ENCODE results near the gene KCNIP4. TPM values are rescaled to one million over a fixed set of nuclear protein-coding genes. Genes with fewer than 3 reads are reported as not detected.

Gene KCNIP4
- total RNA-seq, 1 donor from 2014 or later, result 0.39 TPM

DNA sequence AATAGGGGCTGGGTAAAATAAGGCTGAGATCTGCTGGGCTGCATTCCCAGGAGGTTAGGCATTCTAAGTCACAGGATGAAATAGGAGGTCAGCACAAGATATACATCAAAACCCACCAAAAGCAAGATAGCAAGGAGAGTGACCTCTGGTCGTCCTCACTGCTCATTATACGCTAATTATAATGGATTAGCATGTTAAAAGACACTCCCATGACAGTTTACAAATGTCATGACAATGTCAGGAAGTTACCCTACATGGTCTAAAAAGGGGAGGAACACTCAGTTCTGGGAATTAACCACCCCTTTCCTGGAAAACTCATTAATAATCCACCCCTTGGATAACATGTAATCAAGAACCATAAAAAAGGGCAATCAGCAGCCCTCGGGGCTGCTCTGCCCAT, 403.6 kb downstream of the KCNIP4 start:
- H3K9ac ChIP-seq, result no peak overlapping the region
- H3K4me1 ChIP-seq, result no peaks in the 10 kb centered on the region
- H3K4me3 ChIP-seq, result no peak overlapping the region
- no peak overlapping the region for H3K27ac ChIP-seq
- H3K79me2 ChIP-seq (ENCODE audit: low read depth), result no peaks in the 10 kb centered on the region
- Mint-ChIP-seq H3K4me1 (peaks cover 15% of the 10 kb centered on the region), H3K27me3 (ENCODE audit: insufficient read depth, low read depth) (peaks cover 4% of the 10 kb centered on the region), H3K36me3 (no peaks in the 10 kb centered on the region), H3K27ac (no peak overlapping the region), H3K9me3 (no peaks in the 10 kb centered on the region), H3K4me3 (no peak overlapping the region)
- no peak overlapping the region for H3K4me2 ChIP-seq
- no peaks in the 10 kb centered on the region for H3K9me3 ChIP-seq (ENCODE audit: low read depth)
- H2AFZ ChIP-seq (replicated peaks), result no peak overlapping the region
- no peak for TF ChIP-seq EZH2phosphoT487 (IDR thresholded peaks at IDR 0.05)
- TF ChIP-seq, protein P1, sequence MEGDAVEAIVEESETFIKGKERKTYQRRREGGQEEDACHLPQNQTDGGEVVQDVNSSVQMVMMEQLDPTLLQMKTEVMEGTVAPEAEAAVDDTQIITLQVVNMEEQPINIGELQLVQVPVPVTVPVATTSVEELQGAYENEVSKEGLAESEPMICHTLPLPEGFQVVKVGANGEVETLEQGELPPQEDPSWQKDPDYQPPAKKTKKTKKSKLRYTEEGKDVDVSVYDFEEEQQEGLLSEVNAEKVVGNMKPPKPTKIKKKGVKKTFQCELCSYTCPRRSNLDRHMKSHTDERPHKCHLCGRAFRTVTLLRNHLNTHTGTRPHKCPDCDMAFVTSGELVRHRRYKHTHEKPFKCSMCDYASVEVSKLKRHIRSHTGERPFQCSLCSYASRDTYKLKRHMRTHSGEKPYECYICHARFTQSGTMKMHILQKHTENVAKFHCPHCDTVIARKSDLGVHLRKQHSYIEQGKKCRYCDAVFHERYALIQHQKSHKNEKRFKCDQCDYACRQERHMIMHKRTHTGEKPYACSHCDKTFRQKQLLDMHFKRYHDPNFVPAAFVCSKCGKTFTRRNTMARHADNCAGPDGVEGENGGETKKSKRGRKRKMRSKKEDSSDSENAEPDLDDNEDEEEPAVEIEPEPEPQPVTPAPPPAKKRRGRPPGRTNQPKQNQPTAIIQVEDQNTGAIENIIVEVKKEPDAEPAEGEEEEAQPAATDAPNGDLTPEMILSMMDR (IDR thresholded peaks at IDR 0.05), result no peak
- no peak for TF ChIP-seq EZH2 (IDR thresholded peaks at IDR 0.05)
- H3F3A ChIP-seq (ENCODE audit: low read depth), result no peaks in the 10 kb centered on the region
- no peaks in the 10 kb centered on the region for H4K20me1 ChIP-seq (ENCODE audit: low read depth)
- DNase-seq (ENCODE audit: low spot score), result no peak
- H3K36me3 ChIP-seq, result no peaks in the 10 kb centered on the region
- no peaks in the 10 kb centered on the region for H3K27me3 ChIP-seq

DNA sequence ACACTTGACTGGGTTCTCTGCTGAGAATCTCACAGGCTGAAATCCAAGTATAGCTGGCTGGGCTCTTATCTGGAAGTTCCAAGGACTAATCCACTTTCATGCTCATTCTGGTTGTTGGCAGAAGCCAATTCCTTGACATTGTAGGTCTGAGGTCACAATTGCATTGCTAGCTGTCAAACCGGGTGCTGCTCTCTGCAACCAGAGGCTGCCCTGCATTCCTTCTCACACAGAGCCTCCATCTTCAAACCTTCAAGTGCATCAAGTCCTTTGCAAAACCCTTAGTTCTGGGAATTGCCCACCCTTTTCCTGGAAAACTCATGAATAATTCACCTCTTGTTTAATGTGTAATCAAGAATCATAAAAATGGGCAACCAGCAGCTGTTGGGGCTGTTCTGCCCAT, 404.2 kb downstream of the KCNIP4 start:
- Mint-ChIP-seq H3K4me1 (peaks cover 15% of the 10 kb centered on the region), H3K4me3 (no peak overlapping the region), H3K36me3 (no peaks in the 10 kb centered on the region), H3K27me3 (ENCODE audit: insufficient read depth, low read depth) (peaks cover 4% of the 10 kb centered on the region), H3K27ac (no peak overlapping the region), H3K9me3 (no peaks in the 10 kb centered on the region)
- Histone ChIP-seq H3K9ac (no peak overlapping the region), H3K4me1 (no peaks in the 10 kb centered on the region), H3F3A (ENCODE audit: low read depth) (no peaks in the 10 kb centered on the region), H3K4me2 (no peak overlapping the region), H3K27me3 (no peaks in the 10 kb centered on the region), H3K79me2 (ENCODE audit: low read depth) (no peaks in the 10 kb centered on the region), H3K4me3 (no peak overlapping the region), H4K20me1 (ENCODE audit: low read depth) (no peaks in the 10 kb centered on the region), H3K27ac (no peak overlapping the region), H2AFZ (replicated peaks) (no peak overlapping the region), H3K36me3 (no peaks in the 10 kb centered on the region), H3K9me3 (ENCODE audit: low read depth) (no peaks in the 10 kb centered on the region)
- TF ChIP-seq, protein P1 (IDR thresholded peaks at IDR 0.05), result no peak
- no peak for TF ChIP-seq EZH2phosphoT487 (IDR thresholded peaks at IDR 0.05)
- no peak for TF ChIP-seq EZH2 (IDR thresholded peaks at IDR 0.05)
- DNase-seq (ENCODE audit: low spot score), result no peak

DNA sequence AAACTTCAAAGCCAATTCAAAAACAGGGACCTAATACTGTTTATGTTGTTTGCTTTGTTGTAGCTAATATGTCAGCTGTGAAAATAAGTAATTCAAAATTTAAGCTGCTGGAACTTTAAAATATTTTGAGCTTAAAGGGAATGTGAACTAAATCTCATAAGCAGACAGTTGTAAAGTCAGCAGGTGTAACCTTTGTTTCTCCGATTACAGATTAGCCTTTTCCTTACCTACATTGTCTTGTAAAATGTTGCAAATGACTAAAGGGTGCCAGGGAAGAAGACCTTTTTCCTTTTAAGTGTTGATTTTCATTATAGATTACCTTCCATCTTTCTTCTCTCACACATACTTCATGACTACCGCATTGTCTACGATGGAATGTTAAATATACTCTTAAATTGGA, 405.1 kb downstream of the KCNIP4 start:
- peaks cover 5% of the 10 kb centered on the region for H3K27me3 Mint-ChIP-seq (ENCODE audit: insufficient read depth, low read depth)
- no peaks in the 10 kb centered on the region for H3K9me3 Mint-ChIP-seq
- TF ChIP-seq EZH2 (IDR thresholded peaks at IDR 0.05) (no peak), EZH2phosphoT487 (IDR thresholded peaks at IDR 0.05) (no peak)
- TF ChIP-seq, protein P1 (IDR thresholded peaks at IDR 0.05), result no peak
- H3K4me1 Mint-ChIP-seq, result peaks cover 15% of the 10 kb centered on the region
- Histone ChIP-seq H3K27me3 (no peaks in the 10 kb centered on the region), H3F3A (ENCODE audit: low read depth) (no peaks in the 10 kb centered on the region), H2AFZ (replicated peaks) (no peak overlapping the region), H4K20me1 (ENCODE audit: low read depth) (no peaks in the 10 kb centered on the region), H3K9me3 (ENCODE audit: low read depth) (no peaks in the 10 kb centered on the region), H3K27ac (no peak overlapping the region), H3K79me2 (ENCODE audit: low read depth) (no peaks in the 10 kb centered on the region), H3K36me3 (no peaks in the 10 kb centered on the region), H3K4me2 (no peak overlapping the region), H3K9ac (no peak overlapping the region), H3K4me3 (no peak overlapping the region), H3K4me1 (no peaks in the 10 kb centered on the region)
- no peak overlapping the region for H3K4me3 Mint-ChIP-seq
- DNase-seq (ENCODE audit: low spot score), result no peak
- no peaks in the 10 kb centered on the region for H3K36me3 Mint-ChIP-seq
- H3K27ac Mint-ChIP-seq, result no peak overlapping the region
